ENCODE data around the gene SPDYC. TPM values are rescaled to one million over a fixed set of nuclear protein-coding genes. Genes with fewer than 3 reads are reported as not detected.

The SPDYC gene
- total and polyA plus RNA-seq, 2 of the 13 experiments (the other 11 are each of a cell fraction or from before 2014, with no cell fraction given): 0.15 to 0.33 TPM

DNA sequence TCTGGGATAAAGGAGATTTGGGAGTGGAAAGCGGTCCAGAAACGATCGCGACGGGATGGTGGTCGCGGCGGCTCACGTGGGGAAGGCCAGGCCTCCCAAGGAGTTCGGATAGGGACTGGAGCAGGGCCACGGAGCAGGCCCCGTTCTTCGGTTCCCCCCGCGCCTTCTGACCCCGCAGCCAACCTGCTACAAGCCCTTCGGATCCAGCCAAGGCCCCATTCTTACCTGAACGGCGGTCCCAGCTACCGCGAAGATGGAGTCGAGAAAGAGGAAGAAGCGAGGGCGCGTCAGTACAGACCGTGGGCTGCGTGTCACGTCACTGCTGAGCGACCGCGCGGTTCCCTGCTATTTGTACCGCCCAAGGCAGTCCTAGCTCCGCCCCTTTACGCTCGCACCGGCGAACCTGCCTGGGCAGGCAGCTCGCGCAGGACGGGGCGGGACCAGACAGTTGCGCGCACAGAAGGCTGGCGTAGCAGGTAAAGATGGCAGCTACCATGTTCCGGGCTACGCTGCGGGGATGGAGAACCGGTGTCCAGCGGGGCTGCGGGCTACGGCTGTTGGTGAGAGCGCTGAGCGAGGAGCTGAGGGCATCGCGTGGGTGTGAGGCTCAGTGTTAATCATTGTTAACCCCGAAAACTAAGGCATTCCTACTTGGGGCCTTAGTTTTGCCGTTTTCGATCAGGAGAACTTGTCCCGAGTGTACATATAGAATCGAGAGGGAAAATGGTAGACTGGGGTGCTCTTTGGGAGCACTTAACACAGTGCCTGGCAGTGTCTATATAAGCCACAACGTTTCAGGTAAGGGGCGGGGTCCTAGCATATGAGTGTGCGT, 48.0 kb upstream of the SPDYC start, which contains the start of the genes FAU and MRPL49 (continued):
- TF ChIP-seq, protein P1, sequence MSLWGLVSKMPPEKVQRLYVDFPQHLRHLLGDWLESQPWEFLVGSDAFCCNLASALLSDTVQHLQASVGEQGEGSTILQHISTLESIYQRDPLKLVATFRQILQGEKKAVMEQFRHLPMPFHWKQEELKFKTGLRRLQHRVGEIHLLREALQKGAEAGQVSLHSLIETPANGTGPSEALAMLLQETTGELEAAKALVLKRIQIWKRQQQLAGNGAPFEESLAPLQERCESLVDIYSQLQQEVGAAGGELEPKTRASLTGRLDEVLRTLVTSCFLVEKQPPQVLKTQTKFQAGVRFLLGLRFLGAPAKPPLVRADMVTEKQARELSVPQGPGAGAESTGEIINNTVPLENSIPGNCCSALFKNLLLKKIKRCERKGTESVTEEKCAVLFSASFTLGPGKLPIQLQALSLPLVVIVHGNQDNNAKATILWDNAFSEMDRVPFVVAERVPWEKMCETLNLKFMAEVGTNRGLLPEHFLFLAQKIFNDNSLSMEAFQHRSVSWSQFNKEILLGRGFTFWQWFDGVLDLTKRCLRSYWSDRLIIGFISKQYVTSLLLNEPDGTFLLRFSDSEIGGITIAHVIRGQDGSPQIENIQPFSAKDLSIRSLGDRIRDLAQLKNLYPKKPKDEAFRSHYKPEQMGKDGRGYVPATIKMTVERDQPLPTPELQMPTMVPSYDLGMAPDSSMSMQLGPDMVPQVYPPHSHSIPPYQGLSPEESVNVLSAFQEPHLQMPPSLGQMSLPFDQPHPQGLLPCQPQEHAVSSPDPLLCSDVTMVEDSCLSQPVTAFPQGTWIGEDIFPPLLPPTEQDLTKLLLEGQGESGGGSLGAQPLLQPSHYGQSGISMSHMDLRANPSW (CRISPR knock-in tag; IDR thresholded peaks at IDR 0.05; ENCODE audit: borderline replicate concordance): peak; percentile 82; the same call in 1 of the 2 replicates
- TF ChIP-seq, protein P2, sequence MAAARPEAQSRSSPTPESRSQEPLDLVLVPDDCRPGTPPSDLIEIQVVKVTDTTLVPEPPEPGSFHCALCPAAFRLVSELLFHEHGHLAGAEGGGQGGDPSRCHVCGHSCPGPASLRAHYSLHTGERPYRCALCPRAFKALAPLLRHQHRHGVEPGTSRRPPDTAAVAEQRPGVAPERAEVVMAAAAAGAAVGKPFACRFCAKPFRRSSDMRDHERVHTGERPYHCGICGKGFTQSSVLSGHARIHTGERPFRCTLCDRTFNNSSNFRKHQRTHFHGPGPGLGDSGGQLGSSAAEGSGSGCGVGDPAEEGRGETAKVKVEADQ (CRISPR knock-in tag; IDR thresholded peaks at IDR 0.05; ENCODE audit: borderline replicate concordance): peak; percentile 69
- TF ChIP-seq, protein P3, sequence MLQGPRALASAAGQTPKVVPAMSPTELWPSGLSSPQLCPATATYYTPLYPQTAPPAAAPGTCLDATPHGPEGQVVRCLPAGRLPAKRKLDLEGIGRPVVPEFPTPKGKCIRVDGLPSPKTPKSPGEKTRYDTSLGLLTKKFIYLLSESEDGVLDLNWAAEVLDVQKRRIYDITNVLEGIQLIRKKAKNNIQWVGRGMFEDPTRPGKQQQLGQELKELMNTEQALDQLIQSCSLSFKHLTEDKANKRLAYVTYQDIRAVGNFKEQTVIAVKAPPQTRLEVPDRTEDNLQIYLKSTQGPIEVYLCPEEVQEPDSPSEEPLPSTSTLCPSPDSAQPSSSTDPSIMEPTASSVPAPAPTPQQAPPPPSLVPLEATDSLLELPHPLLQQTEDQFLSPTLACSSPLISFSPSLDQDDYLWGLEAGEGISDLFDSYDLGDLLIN (CRISPR knock-in tag; IDR thresholded peaks at IDR 0.05; ENCODE audit: borderline replicate concordance): peak; percentile 48; the same call in 1 of the 2 replicates
- TF ChIP-seq, protein P4, sequence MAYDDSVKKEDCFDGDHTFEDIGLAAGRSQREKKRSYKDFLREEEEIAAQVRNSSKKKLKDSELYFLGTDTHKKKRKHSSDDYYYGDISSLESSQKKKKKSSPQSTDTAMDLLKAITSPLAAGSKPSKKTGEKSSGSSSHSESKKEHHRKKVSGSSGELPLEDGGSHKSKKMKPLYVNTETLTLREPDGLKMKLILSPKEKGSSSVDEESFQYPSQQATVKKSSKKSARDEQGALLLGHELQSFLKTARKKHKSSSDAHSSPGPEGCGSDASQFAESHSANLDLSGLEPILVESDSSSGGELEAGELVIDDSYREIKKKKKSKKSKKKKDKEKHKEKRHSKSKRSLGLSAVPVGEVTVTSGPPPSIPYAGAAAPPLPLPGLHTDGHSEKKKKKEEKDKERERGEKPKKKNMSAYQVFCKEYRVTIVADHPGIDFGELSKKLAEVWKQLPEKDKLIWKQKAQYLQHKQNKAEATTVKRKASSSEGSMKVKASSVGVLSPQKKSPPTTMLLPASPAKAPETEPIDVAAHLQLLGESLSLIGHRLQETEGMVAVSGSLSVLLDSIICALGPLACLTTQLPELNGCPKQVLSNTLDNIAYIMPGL (CRISPR knock-in tag; IDR thresholded peaks at IDR 0.05; ENCODE audit: borderline replicate concordance in 1 of 2, low read depth in 1 of 2): peak; percentile 84 to 87
- TF ChIP-seq HOXA5 (CRISPR knock-in tag; IDR thresholded peaks at IDR 0.05) (0 out of 2 replicates have a peak, but pooled peaks have one; percentile 13), HMG20A (CRISPR knock-in tag; IDR thresholded peaks at IDR 0.05; ENCODE audit: borderline replicate concordance) (0 out of 2 replicates have a peak, but pooled peaks have one; percentile 22), POGZ (CRISPR knock-in tag; IDR thresholded peaks at IDR 0.05) (peak; percentile 66; the same call in 1 of the 2 replicates), BCL6 (CRISPR knock-in tag; IDR thresholded peaks at IDR 0.05) (0 out of 2 replicates have a peak, but pooled peaks have one; percentile 14), GFI1 (CRISPR knock-in tag; IDR thresholded peaks at IDR 0.05; ENCODE audit: borderline replicate concordance) (no peak), ZNF737 (CRISPR knock-in tag; IDR thresholded peaks at IDR 0.05; ENCODE audit: borderline replicate concordance) (peak; percentile 59; the same call in 1 of the 2 replicates)
- TF ChIP-seq, protein P5, sequence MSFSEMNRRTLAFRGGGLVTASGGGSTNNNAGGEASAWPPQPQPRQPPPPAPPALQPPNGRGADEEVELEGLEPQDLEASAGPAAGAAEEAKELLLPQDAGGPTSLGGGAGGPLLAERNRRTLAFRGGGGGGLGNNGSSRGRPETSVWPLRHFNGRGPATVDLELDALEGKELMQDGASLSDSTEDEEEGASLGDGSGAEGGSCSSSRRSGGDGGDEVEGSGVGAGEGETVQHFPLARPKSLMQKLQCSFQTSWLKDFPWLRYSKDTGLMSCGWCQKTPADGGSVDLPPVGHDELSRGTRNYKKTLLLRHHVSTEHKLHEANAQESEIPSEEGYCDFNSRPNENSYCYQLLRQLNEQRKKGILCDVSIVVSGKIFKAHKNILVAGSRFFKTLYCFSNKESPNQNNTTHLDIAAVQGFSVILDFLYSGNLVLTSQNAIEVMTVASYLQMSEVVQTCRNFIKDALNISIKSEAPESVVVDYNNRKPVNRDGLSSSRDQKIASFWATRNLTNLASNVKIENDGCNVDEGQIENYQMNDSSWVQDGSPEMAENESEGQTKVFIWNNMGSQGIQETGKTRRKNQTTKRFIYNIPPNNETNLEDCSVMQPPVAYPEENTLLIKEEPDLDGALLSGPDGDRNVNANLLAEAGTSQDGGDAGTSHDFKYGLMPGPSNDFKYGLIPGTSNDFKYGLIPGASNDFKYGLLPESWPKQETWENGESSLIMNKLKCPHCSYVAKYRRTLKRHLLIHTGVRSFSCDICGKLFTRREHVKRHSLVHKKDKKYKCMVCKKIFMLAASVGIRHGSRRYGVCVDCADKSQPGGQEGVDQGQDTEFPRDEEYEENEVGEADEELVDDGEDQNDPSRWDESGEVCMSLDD (CRISPR knock-in tag; IDR thresholded peaks at IDR 0.05; ENCODE audit: borderline replicate concordance): no peak

Data from HepG2 (cell line).